KMS-11 (cell line): ENCODE data around the gene XCL2.
"Not testable (repeated sequence)": the region's sequence is repeated elsewhere in the genome, so short reads cannot be mapped to it uniquely, and the experiment has no call there.

Experiments
- H2AFZ ChIP-seq: fragments of 200-600 bp; sonication (generic); 2 replicates; pipeline ENCODE4 v1.6.1; 2016; ENCODE audit warnings: antibody characterized with exemption, mixed run types, low read depth
- H3K27ac ChIP-seq: fragments of 200-600 bp; sonication (generic); 2 replicates; pipeline ENCODE4 v1.6.1; 2016; ENCODE audit warnings: mild to moderate bottlenecking, mixed run types
- H3K27me3 ChIP-seq: fragments of 200-600 bp; sonication (generic); 2 replicates; pipeline ENCODE4 v1.6.1; 2017; ENCODE audit warnings: mild to moderate bottlenecking, low read depth, mixed run types, moderate library complexity; ENCODE audit not compliant: insufficient read depth
- H3K36me3 ChIP-seq: fragments of 200-600 bp; sonication (generic); 2 replicates; pipeline ENCODE4 v1.6.1; 2017; ENCODE audit warnings: mild to moderate bottlenecking, mixed run types; ENCODE audit not compliant: insufficient read depth
- H3K4me1 ChIP-seq: fragments of 200-600 bp; sonication (generic); 2 replicates; pipeline ENCODE4 v1.6.1; 2016; ENCODE audit warnings: mild to moderate bottlenecking, low read depth, mixed run types; ENCODE audit not compliant: poor library complexity, severe bottlenecking
- H3K4me2 ChIP-seq: fragments of 200-600 bp; sonication (generic); 2 replicates; pipeline ENCODE4 v1.7.0; 2016; ENCODE audit warnings: mild to moderate bottlenecking, mixed run types
- H3K4me3 ChIP-seq: fragments of 200-600 bp; sonication (generic); IDR thresholded peaks from 2 replicates; pipeline ENCODE4 v1.6.1; 2017; ENCODE audit warnings: low read depth, low read length, mixed read lengths; ENCODE audit not compliant: insufficient read depth
- H3K79me2 ChIP-seq: fragments of 200-600 bp; sonication (generic); 2 replicates; pipeline ENCODE4 v1.6.1; 2016; ENCODE audit warnings: low read depth, mixed run types; ENCODE audit not compliant: insufficient read depth
- H3K9ac ChIP-seq: fragments of 200-600 bp; sonication (generic); 2 replicates; pipeline ENCODE4 v1.6.1; 2016; ENCODE audit warnings: mild to moderate bottlenecking, mixed run types
- H4K20me1 ChIP-seq: fragments of 200-600 bp; sonication (generic); 2 replicates; pipeline ENCODE4 v1.6.1; 2016; ENCODE audit warnings: mild to moderate bottlenecking, mixed run types; ENCODE audit not compliant: insufficient read depth
- TF ChIP-seq, protein P1 (sequence below): fragments of 200-600 bp; sonication (generic); conservative IDR thresholded peaks from 2 replicates; pipeline ENCODE4 v1.6.1; 2017; ENCODE audit warnings: low read depth, mild to moderate bottlenecking, antibody characterized with exemption, low read length, moderate library complexity, mixed read lengths

The XCL2 gene

DNA sequence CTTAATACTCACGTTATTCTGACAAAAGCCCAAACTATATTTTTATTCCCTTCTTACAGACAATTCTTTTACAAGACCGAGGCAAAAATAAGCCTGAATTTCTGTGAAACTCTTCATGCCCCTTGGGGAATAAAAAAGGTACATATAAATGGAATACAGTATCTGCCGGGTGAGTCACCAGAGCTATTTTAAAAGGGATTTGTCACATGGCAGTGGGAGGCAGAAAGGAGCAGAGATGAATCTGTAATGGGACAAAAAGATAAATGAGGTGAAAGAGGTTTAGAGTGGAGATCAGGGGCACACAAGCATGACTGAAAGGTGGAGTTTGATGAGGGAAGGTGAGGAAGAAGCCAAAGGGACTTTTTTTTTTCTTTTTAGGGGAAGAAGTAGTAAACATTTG lies 41.4 kb upstream of the XCL2 start:
- TF ChIP-seq, protein P1, sequence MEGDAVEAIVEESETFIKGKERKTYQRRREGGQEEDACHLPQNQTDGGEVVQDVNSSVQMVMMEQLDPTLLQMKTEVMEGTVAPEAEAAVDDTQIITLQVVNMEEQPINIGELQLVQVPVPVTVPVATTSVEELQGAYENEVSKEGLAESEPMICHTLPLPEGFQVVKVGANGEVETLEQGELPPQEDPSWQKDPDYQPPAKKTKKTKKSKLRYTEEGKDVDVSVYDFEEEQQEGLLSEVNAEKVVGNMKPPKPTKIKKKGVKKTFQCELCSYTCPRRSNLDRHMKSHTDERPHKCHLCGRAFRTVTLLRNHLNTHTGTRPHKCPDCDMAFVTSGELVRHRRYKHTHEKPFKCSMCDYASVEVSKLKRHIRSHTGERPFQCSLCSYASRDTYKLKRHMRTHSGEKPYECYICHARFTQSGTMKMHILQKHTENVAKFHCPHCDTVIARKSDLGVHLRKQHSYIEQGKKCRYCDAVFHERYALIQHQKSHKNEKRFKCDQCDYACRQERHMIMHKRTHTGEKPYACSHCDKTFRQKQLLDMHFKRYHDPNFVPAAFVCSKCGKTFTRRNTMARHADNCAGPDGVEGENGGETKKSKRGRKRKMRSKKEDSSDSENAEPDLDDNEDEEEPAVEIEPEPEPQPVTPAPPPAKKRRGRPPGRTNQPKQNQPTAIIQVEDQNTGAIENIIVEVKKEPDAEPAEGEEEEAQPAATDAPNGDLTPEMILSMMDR, result no peak
- no peak overlapping the region for H3K4me2 ChIP-seq

DNA sequence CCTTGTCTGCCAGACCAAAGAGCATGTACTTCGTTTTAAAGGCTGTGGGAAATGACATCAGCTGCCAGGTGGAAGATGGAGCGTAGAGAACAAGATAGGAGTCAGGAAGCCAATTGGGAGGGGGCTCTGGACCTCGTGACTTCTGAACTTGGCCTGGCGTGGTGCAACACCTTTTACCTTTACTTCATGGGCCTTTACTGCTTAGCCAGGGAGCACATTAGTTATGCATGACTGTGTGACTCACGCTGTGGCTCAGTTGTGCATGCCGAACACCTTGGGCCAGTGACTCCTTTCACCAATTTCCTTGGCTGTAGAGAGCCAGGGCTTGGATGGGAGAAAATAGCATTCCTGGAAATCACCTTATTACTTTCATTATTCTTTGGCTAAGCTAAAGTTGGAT lies 39.8 kb upstream of the XCL2 start:
- H3K4me1 ChIP-seq, result no peaks in the 10 kb centered on the region
- no peak overlapping the region for H3K27ac ChIP-seq
- H4K20me1 ChIP-seq, result no peaks in the 10 kb centered on the region
- H2AFZ ChIP-seq, result no peak overlapping the region
- no peaks in the 10 kb centered on the region for H3K79me2 ChIP-seq
- TF ChIP-seq, protein P1, result no peak
- no peaks in the 10 kb centered on the region for H3K36me3 ChIP-seq
- no peak overlapping the region for H3K4me2 ChIP-seq
- no peak overlapping the region for H3K9ac ChIP-seq
- no peaks in the 10 kb centered on the region for H3K27me3 ChIP-seq
- H3K4me3 ChIP-seq, result no peak overlapping the region

More for the DNA sequence above, 41.4 kb upstream of the XCL2 start:
- H4K20me1 ChIP-seq, result no peaks in the 10 kb centered on the region
- no peaks in the 10 kb centered on the region for H3K4me1 ChIP-seq
- H3K27me3 ChIP-seq, result no peaks in the 10 kb centered on the region
- no peak overlapping the region for H3K4me3 ChIP-seq
- H3K9ac ChIP-seq, result no peak overlapping the region
- H3K79me2 ChIP-seq, result no peaks in the 10 kb centered on the region
- no peaks in the 10 kb centered on the region for H3K36me3 ChIP-seq
- H3K27ac ChIP-seq, result no peak overlapping the region
- no peak overlapping the region for H2AFZ ChIP-seq

DNA sequence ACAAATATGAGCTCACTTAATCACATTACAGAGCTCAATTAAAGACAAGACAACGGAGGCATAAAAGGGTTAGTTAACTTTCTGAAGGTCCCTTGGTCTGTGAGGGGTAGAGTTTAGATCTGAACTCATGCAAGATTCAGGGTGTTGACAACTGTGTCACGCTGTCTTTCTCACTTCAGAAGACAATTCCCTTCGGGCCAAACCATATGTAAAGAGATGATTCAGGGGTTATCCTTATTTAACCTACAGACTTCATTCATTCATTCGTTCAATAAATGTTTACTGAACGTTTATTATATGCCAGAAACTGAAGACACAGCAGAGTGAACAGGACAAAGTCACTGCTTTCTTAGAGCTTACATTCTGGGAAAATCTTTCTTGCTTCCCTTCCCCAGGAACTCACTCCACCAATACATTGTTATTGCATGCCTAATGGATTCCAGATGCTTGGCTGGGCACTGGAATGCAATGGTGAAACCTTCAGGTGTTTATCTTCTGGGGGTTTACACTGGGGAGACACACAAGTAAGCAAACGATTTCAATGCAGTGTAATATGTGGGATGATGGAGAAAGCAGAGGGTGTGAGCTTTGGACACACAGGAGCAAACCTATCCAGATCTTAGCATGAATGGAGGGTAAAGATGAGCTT lies 39.0 kb upstream of the XCL2 start:
- H3K79me2 ChIP-seq, result no peaks in the 10 kb centered on the region
- H3K36me3 ChIP-seq, result no peaks in the 10 kb centered on the region
- H3K4me3 ChIP-seq, result no peak overlapping the region
- H3K27ac ChIP-seq, result no peak overlapping the region
- H4K20me1 ChIP-seq, result no peaks in the 10 kb centered on the region
- TF ChIP-seq, protein P1, result no peak
- no peak overlapping the region for H3K4me2 ChIP-seq
- no peak overlapping the region for H2AFZ ChIP-seq
- H3K9ac ChIP-seq, result no peak overlapping the region
- H3K27me3 ChIP-seq, result no peaks in the 10 kb centered on the region
- no peaks in the 10 kb centered on the region for H3K4me1 ChIP-seq

DNA sequence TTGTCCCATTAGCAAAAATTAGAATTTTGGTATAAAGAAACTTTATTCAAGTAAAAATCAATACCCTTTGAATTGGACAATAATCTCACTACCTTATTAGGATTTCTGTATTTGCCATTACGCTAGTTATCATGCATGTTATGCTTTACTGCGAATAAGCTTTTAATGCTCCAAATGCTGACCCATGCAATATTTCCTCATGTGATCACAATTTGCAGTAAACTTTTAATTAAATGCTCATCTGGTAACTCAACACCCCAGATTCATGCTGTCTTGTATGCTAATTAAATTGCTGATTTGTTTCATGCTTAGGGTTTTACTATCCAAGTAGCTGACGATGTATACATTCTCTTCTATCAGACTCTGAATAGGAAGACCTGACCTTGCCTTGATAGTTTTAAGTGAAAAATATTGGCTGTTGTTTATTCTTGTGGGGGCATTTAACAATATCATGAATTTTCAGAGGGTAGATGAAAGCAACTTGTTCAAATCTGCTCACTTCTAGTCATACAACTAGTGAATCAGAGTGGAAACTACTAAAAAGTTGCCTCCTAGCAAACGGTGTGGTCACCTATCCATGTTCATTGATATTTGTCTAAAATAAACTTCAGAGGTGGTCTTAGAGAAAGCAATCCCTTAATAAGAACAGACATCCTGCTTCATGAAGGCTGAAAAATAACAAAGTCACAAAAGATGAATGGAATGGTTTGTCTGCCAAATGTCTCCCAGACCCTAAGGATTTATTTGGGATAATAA lies 38.2 kb upstream of the XCL2 start:
- H3K4me3 ChIP-seq, result no peak overlapping the region
- no peak overlapping the region for H3K4me2 ChIP-seq
- no peaks in the 10 kb centered on the region for H3K36me3 ChIP-seq
- no peaks in the 10 kb centered on the region for H4K20me1 ChIP-seq
- no peaks in the 10 kb centered on the region for H3K79me2 ChIP-seq
- no peak overlapping the region for H2AFZ ChIP-seq
- TF ChIP-seq, protein P1, result no peak
- H3K9ac ChIP-seq, result no peak overlapping the region
- H3K27ac ChIP-seq, result no peak overlapping the region
- H3K27me3 ChIP-seq, result no peaks in the 10 kb centered on the region
- H3K4me1 ChIP-seq, result no peaks in the 10 kb centered on the region

DNA sequence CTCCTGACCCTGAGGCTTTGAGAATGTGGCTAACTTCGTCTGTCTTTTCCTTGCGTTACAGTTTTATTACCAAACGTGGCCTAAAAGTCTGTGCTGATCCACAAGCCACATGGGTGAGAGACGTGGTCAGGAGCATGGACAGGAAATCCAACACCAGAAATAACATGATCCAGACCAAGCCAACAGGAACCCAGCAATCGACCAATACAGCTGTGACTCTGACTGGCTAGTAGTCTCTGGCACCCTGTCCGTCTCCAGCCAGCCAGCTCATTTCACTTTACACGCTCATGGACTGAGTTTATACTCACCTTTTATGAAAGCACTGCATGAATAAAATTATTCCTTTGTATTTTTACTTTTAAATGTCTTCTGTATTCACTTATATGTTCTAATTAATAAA lies 37.2 kb upstream of the XCL2 start:
- H3K4me1 ChIP-seq, H3K27me3 ChIP-seq, H3K4me2 ChIP-seq, H3K4me3 ChIP-seq, H3K79me2 ChIP-seq, H2AFZ ChIP-seq, H4K20me1 ChIP-seq, H3K9ac ChIP-seq, H3K27ac ChIP-seq, H3K36me3 ChIP-seq: not testable (repeated sequence)

DNA sequence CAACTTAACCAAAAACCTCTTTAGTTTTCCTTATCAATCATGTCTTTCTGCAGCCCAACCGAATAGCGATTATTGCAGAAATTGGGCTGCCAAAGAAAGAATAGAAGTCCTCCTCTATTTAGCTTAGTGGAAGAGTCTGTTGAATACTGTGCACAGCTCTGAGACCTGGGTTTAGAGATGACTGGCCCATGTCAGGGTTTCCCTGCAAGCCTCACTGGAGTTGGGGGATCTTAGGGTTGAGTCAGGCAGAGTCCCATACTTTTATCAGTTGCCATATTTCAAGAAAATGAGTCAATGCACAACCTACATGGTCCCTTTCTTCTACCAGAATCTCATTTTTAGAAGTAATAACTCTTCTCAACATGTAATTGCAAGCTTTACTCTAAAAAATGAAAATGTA lies 36.5 kb upstream of the XCL2 start:
- H3K79me2 ChIP-seq, H3K27ac ChIP-seq, H3K4me1 ChIP-seq, H3K36me3 ChIP-seq, H3K4me3 ChIP-seq, H3K9ac ChIP-seq, H2AFZ ChIP-seq, H3K4me2 ChIP-seq, H4K20me1 ChIP-seq, H3K27me3 ChIP-seq: not testable (repeated sequence)
